Neural cell (in vitro differentiated cells): ENCODE measurements around the gene NCKAP1.

Source experiments
- EP300 ChIP-seq: fragments of 450-650 bp; conservative IDR thresholded peaks from 2 replicates; pipeline ENCODE4 v1.6.1; 2014; ENCODE audit warnings: antibody characterized with exemption, mild to moderate bottlenecking, moderate library complexity; ENCODE audit not compliant: poor library complexity, severe bottlenecking
- EZH2 ChIP-seq: fragments of 200-600, 300-800 bp; shearing (Covaris generic), sonication (generic); IDR thresholded peaks from 2 replicates; pipeline ENCODE4 v1.6.1; 2014; ENCODE audit warnings: antibody characterized with exemption, low read length, borderline replicate concordance, mild to moderate bottlenecking; ENCODE audit not compliant: insufficient read depth, poor library complexity, severe bottlenecking
- SMC3 ChIP-seq: fragments of 450-650 bp; conservative IDR thresholded peaks from 2 replicates; pipeline ENCODE4 v1.6.1; 2014; ENCODE audit warnings: antibody characterized with exemption, mild to moderate bottlenecking, moderate library complexity; ENCODE audit not compliant: poor library complexity
- TF ChIP-seq, protein P1 (sequence below): fragments of 450-650 bp; IDR thresholded peaks from 2 replicates; pipeline ENCODE4 v1.5.1; 2014; ENCODE audit warnings: antibody characterized with exemption, mild to moderate bottlenecking, moderate library complexity; ENCODE audit not compliant: poor library complexity, severe bottlenecking

DNA sequence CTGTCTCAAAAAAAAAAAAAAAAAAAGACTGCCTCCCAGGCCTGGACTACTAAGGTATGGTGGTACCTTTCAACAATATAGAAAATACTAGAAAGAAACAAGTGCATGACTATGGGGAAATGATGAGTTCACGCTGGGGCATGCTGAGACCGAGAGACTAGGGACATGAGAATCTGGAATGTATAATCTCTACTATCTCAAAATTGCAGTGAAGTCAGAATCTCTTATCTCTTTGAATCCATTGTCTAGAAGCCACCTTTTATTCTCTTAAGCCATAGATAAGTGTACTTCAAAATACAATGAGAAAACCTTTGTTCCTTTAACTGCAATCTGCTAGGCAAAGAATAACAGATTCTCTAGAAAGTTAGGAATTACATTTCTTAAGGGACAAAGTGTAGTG is 177.4 kb downstream of the NCKAP1 start:
- TF ChIP-seq, protein P1, sequence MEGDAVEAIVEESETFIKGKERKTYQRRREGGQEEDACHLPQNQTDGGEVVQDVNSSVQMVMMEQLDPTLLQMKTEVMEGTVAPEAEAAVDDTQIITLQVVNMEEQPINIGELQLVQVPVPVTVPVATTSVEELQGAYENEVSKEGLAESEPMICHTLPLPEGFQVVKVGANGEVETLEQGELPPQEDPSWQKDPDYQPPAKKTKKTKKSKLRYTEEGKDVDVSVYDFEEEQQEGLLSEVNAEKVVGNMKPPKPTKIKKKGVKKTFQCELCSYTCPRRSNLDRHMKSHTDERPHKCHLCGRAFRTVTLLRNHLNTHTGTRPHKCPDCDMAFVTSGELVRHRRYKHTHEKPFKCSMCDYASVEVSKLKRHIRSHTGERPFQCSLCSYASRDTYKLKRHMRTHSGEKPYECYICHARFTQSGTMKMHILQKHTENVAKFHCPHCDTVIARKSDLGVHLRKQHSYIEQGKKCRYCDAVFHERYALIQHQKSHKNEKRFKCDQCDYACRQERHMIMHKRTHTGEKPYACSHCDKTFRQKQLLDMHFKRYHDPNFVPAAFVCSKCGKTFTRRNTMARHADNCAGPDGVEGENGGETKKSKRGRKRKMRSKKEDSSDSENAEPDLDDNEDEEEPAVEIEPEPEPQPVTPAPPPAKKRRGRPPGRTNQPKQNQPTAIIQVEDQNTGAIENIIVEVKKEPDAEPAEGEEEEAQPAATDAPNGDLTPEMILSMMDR: no peak
- TF ChIP-seq EP300 (no peak), EZH2 (no peak), SMC3 (no peak)
